Ovary (tissue), 9 donors: ENCODE data around the gene HCAR2. TPM values are rescaled to one million over a fixed set of nuclear protein-coding genes. Genes with fewer than 3 reads are reported as not detected.

Source experiments
- DNase-seq, 5 donors: peaks; one replicate each; pipeline ENCODE4 v3.0.0-alpha.2; 2019 to 2020
- H3K27ac ChIP-seq, 2 donors: fragments of 200-600 bp; one replicate each; pipeline versions ENCODE4 v1.5.1 to v1.8.0; 2019 to 2022
- H3K27me3 ChIP-seq: fragments of 200-600 bp; one replicate; pipeline ENCODE4 v1.8.0; 2022
- H3K36me3 ChIP-seq: fragments of 200-600 bp; sonication (generic); one replicate; pipeline ENCODE4 v1.5.1; 2019
- H3K4me1 ChIP-seq: one replicate; pipeline ENCODE4 v1.8.1; 2013; ENCODE audit warnings: mild to moderate bottlenecking, moderate library complexity; ENCODE audit not compliant: insufficient read depth
- H3K4me3 ChIP-seq: fragments of 200-600 bp; sonication (generic); one replicate; pipeline ENCODE4 v1.5.1; 2017
- H3K9me3 ChIP-seq, 2 donors: fragments of 200-600 bp in 1 of 2; sonication (generic) in 1 of 2; one replicate each; pipeline versions ENCODE4 v1.5.1 to v1.8.1; 2013 to 2019; ENCODE audit warnings: mild to moderate bottlenecking in 1 of 2, moderate library complexity in 1 of 2
- CTCF ChIP-seq, 3 donors: fragments of 450-650 bp in 2 of 3; fragments of 200-600 bp in 1 of 3; IDR thresholded peaks; one replicate each; pipeline versions ENCODE4 v1.5.1 to v1.8.0; 2016 to 2022; ENCODE audit warnings: antibody characterized with exemption in 3 of 3, mild to moderate bottlenecking in 1 of 3
- EP300 ChIP-seq: sonication (generic); formaldehyde crosslinking; IDR thresholded peaks from one replicate; pipeline ENCODE4 v1.6.1; 2017; ENCODE audit warnings: antibody characterized with exemption
- POLR2A ChIP-seq: fragments of 450-650 bp; IDR thresholded peaks from one replicate; pipeline ENCODE4 v1.6.1; 2017; ENCODE audit warnings: antibody characterized with exemption, mild to moderate bottlenecking, moderate library complexity
- WGBS, 3 donors: extraction: QIAGEN DNeasy Blood & Tissue Kit in 1 of 3; methylation state at CpG; one replicate each; pipeline versions ENCODE4 v1.1.5 to v1.1.7; 2013 to 2017; 5-methylcytosine and 5-hydroxymethylcytosine counted together
- intact Hi-C, 4 donors: fragments of 100-400 bp; cut with DNase I; formaldehyde crosslinking; loops; one replicate each; pipeline versions ENCODE4 v1.11.0 to v1.15.1; 2022 to 2023
- polyA plus RNA-seq, 2 donors: library from polyadenylated mRNA; stranded (reverse); fragments of 200-250 nt in 1 of 2; fragments of 350-450 nt in 1 of 2; fragmentation: Illumina TruSeq in 1 of 2; extraction: RNeasy Lipid Tissue Mini Kit (QIAGEN cat#74804) in 1 of 2; gene quantifications; one replicate each; pipeline ENCODE4 v1.2.3, GENCODE V29; 2013 to 2014
- total RNA-seq, 7 donors: library from RNA; depleted of rRNA in 2 of 7; stranded (reverse); fragments of >200 nt in 2 of 7; fragmentation: NEBNext Ultra II Directional in 3 of 7; extraction: Animal tissue kit (Norgen Biotek cat#: 25700) in 3 of 7; gene quantifications; one replicate each; pipeline versions ENCODE4 v1.1.0 to v1.2.4, GENCODE V29; 2016 to 2023
- donor health status: DM: no; HTN: no; CAD: no; lungs with moderate emphysema.
- donor health status: DM: no; HTN: no; CAD: no.
- donor health status: Bipolar disorder and iron deficiency.
- donor health status: DM: yes; HTN: yes; CAD: no.
- donor health status: DM: no; HTN: no; CAD: no.
- donor health status: DM: yes; HTN: yes; CAD: no.

HCAR2 gene
- total and polyA plus RNA-seq, 9 donors: 0.04 to 0.28 (median 0.19) TPM; not detected in 5

- Histone ChIP-seq H3K27ac (no peak overlapping the region), H3K9me3 (no peaks in the 10 kb centered on the region), H3K4me1 (no peaks in the 10 kb centered on the region), H3K36me3 (no peaks in the 10 kb centered on the region), H3K27me3 (no peaks in the 10 kb centered on the region), H3K4me3 (no peak overlapping the region)
- DNase-seq: no peak
- TF ChIP-seq POLR2A (no peak), CTCF (IDR thresholded peaks at IDR 0.05) (no peak), EP300 (no peak)
- WGBS, 3 donors: 40 to 47% (median 41%) methylated on average over 5 of the region's 5 CpGs
- intact Hi-C loops: no loop called here
Measured at GRCh38 chr12:122669397-122670070, 33.6 kb downstream of the HCAR2 start.

- Histone ChIP-seq H3K36me3 (no peaks in the 10 kb centered on the region), H3K27me3 (no peaks in the 10 kb centered on the region), H3K4me1 (no peaks in the 10 kb centered on the region), H3K27ac (no peak overlapping the region), H3K4me3 (no peak overlapping the region), H3K9me3 (no peaks in the 10 kb centered on the region)
- TF ChIP-seq CTCF (IDR thresholded peaks at IDR 0.05) (no peak), POLR2A (no peak)
- no peak for DNase-seq
- intact Hi-C loops: no loop called here
- WGBS, 3 donors: 79 to 89% (median 85%) methylated on average over 2 of the region's 2 CpGs
Measured at GRCh38 chr12:122668268-122668667, 34.9 kb downstream of the HCAR2 start.

- no peak for DNase-seq
- WGBS, 3 donors: 91 to 96% (median 93%) methylated on average over 5 of the region's 5 CpGs
- intact Hi-C loops: no loop called here
- Histone ChIP-seq H3K4me1 (no peaks in the 10 kb centered on the region), H3K9me3 (no peaks in the 10 kb centered on the region), H3K27ac (no peak overlapping the region), H3K4me3 (no peak overlapping the region), H3K27me3 (no peaks in the 10 kb centered on the region), H3K36me3 (no peaks in the 10 kb centered on the region)
- TF ChIP-seq POLR2A (no peak), EP300 (no peak), CTCF (IDR thresholded peaks at IDR 0.05) (no peak)
Measured at GRCh38 chr12:122665759-122666158, 37.4 kb downstream of the HCAR2 start.

- Histone ChIP-seq H3K36me3 (no peaks in the 10 kb centered on the region), H3K9me3 (no peaks in the 10 kb centered on the region), H3K27me3 (no peaks in the 10 kb centered on the region), H3K4me1 (no peaks in the 10 kb centered on the region), H3K4me3 (no peak overlapping the region), H3K27ac (no peak overlapping the region)
- intact Hi-C loops: no loop called here
- WGBS, 3 donors: 86 to 88% (median 86%) methylated on average over 8 of the region's 8 CpGs
- TF ChIP-seq POLR2A (no peak), CTCF (IDR thresholded peaks at IDR 0.05) (no peak), EP300 (no peak)
- no peak for DNase-seq
Measured at GRCh38 chr12:122665349-122665748, 37.8 kb downstream of the HCAR2 start.
